ENCODE measurements around the gene MICAL3.
"Not testable (repeated sequence)": the region's sequence is repeated elsewhere in the genome, so short reads cannot be mapped to it uniquely, and the experiment has no call there.

MICAL3 gene

GRCh38 chr22:18050065-18050464, 25.7 kb upstream of the MICAL3 start:
- no peak for TF ChIP-seq ARNT (IDR thresholded peaks at IDR 0.05)
- TF ChIP-seq TARDBP (IDR thresholded peaks at IDR 0.05): no peak
- TF ChIP-seq BHLHE40 (IDR thresholded peaks at IDR 0.05; ENCODE audit: borderline replicate concordance): no peak
- no peak for TF ChIP-seq SUZ12 (IDR thresholded peaks at IDR 0.05)
- TF ChIP-seq L3MBTL2 (conservative IDR thresholded peaks at IDR 0.05): no peak
- no peak for TF ChIP-seq FOXM1 (IDR thresholded peaks at IDR 0.05; ENCODE audit: borderline replicate concordance)
- ChIA-PET CTCF (no interaction called here), POLR2A (no interaction called here)
- no peak for DNase-seq (ENCODE audit: extremely low spot score)

DNA sequence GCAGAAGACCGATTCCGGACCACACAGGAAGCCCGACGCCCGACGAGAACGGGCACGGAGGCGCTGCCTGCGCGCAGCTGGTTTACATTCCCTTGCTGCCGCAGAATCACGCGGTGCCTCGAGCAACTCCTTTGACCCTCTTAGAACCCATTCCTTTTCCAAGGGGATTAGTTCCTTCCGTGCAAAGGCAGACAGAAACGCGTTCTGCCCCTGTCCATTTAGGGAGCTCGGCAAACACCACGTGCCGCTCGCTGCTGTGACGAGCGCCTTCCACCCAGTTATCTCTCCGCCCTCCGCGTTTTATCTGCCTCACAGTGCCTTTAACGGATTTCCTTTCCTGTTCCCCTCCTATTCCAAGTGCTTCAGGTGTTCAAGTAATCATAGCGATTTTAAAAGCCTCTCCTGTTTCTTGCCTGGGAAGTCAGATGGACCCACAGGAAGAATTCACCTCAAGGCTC, 24.1 kb upstream of the MICAL3 start:
- ChIA-PET POLR2A (no interaction called here), CTCF (no interaction called here)

DNA sequence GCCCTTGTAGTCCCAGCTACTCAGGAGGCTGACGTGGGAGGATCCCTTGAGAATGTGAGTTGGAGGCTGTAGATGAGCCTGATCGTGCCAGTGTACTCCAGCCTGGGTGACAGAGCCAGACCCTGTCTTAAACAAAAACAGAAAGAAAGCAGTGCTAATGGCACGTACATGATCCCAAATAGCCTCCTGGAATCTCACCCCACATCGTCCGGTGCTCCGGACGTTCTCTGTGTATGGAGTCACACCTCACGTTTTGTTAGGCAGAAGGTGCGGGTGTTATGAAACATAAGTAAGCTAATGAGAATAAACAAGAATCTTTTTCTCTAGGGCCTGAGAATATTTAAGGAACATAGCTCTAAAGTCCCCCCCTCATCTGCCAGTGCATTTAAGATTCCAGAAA, 23.7 kb upstream of the MICAL3 start:
- CTCF ChIA-PET: no interaction called here
- POLR2A ChIA-PET: no interaction called here
- DNase-seq (ENCODE audit: extremely low spot score): no peak
- no peak for TF ChIP-seq ZNF384 (IDR thresholded peaks at IDR 0.05)
- no peak for TF ChIP-seq LEF1 (IDR thresholded peaks at IDR 0.05; ENCODE audit: borderline replicate concordance)
- no peak for TF ChIP-seq SUZ12 (IDR thresholded peaks at IDR 0.05)
- no peak for TF ChIP-seq ELF4 (IDR thresholded peaks at IDR 0.05)
- TF ChIP-seq NFRKB (IDR thresholded peaks at IDR 0.05): no peak
- TF ChIP-seq PKNOX1 (IDR thresholded peaks at IDR 0.05): no peak
- TF ChIP-seq L3MBTL2 (conservative IDR thresholded peaks at IDR 0.05): no peak
- TF ChIP-seq TARDBP (IDR thresholded peaks at IDR 0.05): no peak
- TF ChIP-seq FOXM1 (IDR thresholded peaks at IDR 0.05; ENCODE audit: borderline replicate concordance): no peak
- TF ChIP-seq FOXA1 (IDR thresholded peaks at IDR 0.05): no peak
- no peak for TF ChIP-seq BHLHE40 (IDR thresholded peaks at IDR 0.05; ENCODE audit: borderline replicate concordance)
- no peak for TF ChIP-seq HDGF (IDR thresholded peaks at IDR 0.05; ENCODE audit: borderline replicate concordance)
- TF ChIP-seq SP1 (IDR thresholded peaks at IDR 0.05): no peak
- TF ChIP-seq FOXK2 (IDR thresholded peaks at IDR 0.05): no peak
- TF ChIP-seq CTBP1 (IDR thresholded peaks at IDR 0.05; ENCODE audit: borderline replicate concordance): no peak
- TF ChIP-seq ARNT (IDR thresholded peaks at IDR 0.05): no peak

More for the DNA sequence above, 24.1 kb upstream of the MICAL3 start:
- DNase-seq (ENCODE audit: extremely low spot score): no peak
- TF ChIP-seq ZNF384 (IDR thresholded peaks at IDR 0.05) (no peak), HDGF (IDR thresholded peaks at IDR 0.05; ENCODE audit: borderline replicate concordance) (no peak), FOXA1 (IDR thresholded peaks at IDR 0.05) (no peak), SP1 (IDR thresholded peaks at IDR 0.05) (no peak), ELF4 (IDR thresholded peaks at IDR 0.05) (no peak), TARDBP (IDR thresholded peaks at IDR 0.05) (no peak), CTBP1 (IDR thresholded peaks at IDR 0.05; ENCODE audit: borderline replicate concordance) (no peak), PKNOX1 (IDR thresholded peaks at IDR 0.05) (no peak), FOXK2 (IDR thresholded peaks at IDR 0.05) (no peak), LEF1 (IDR thresholded peaks at IDR 0.05; ENCODE audit: borderline replicate concordance) (no peak), BHLHE40 (IDR thresholded peaks at IDR 0.05; ENCODE audit: borderline replicate concordance) (no peak), ARNT (IDR thresholded peaks at IDR 0.05) (no peak), NFRKB (IDR thresholded peaks at IDR 0.05) (no peak), FOXM1 (IDR thresholded peaks at IDR 0.05; ENCODE audit: borderline replicate concordance) (no peak)

- CTCF ChIA-PET: no interaction called here
- no peak for DNase-seq (ENCODE audit: extremely low spot score)
- POLR2A ChIA-PET: no interaction called here
- TF ChIP-seq NFRKB (IDR thresholded peaks at IDR 0.05) (no peak), CTBP1 (IDR thresholded peaks at IDR 0.05; ENCODE audit: borderline replicate concordance) (no peak), ZNF384 (IDR thresholded peaks at IDR 0.05) (no peak), ARNT (IDR thresholded peaks at IDR 0.05) (no peak), FOXM1 (IDR thresholded peaks at IDR 0.05; ENCODE audit: borderline replicate concordance) (no peak), LEF1 (IDR thresholded peaks at IDR 0.05; ENCODE audit: borderline replicate concordance) (no peak), L3MBTL2 (conservative IDR thresholded peaks at IDR 0.05) (no peak), HDGF (IDR thresholded peaks at IDR 0.05; ENCODE audit: borderline replicate concordance) (no peak), SP1 (IDR thresholded peaks at IDR 0.05) (no peak), TARDBP (IDR thresholded peaks at IDR 0.05) (no peak)
Observed at GRCh38 chr22:18045794-18046193, 21.4 kb upstream of the MICAL3 start.

DNA sequence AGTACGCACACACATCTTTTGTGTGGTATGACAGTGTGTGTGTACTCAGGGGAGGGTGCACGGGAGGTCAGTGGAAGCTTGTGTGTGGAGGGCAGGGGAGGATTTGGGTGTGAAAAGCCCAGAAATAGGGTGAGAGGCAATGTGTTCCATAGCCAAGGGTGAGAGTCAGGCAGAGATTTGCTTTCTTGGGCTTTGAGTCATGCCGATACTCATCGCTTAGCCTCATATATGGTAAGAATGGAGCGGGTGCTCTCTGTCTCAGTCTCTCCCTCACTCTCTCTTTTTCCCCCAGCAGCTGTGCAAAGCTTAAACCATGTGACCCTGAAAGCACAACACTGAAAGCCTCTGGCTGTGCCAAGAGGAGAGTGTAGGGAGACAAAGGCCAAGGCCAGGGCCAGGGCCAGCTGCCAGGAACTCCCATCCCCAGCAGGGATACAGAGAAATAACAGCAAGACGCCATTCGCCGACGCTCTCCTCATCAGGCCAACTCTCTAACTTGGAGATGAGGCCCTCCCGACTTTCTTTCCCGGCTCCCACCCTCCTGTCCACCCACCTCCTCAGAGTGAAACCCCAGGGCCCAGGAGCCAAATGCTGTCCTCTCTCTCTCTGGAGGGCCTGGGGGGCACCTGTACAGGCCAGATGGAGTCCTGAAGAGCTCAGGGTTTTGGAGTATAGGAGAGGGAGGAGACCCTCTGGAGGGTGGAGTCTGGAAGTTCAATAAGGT, 20.3 kb upstream of the MICAL3 start:
- TF ChIP-seq ELF4 (IDR thresholded peaks at IDR 0.05) (no peak), SP1 (IDR thresholded peaks at IDR 0.05) (no peak), L3MBTL2 (conservative IDR thresholded peaks at IDR 0.05) (no peak)
- ChIA-PET CTCF (interaction anchor here (1.5 kb wide), 1 partner anchor 13 kb away, joined by 3 read pairs; no protein-coding TSS in a partner anchor), POLR2A (interaction anchor here (1.0 kb wide), 1 partner anchor 33 kb away, joined by 3 read pairs; the partner anchor contains the start of gene PEX26)
- no peak for DNase-seq (ENCODE audit: extremely low spot score)

DNA sequence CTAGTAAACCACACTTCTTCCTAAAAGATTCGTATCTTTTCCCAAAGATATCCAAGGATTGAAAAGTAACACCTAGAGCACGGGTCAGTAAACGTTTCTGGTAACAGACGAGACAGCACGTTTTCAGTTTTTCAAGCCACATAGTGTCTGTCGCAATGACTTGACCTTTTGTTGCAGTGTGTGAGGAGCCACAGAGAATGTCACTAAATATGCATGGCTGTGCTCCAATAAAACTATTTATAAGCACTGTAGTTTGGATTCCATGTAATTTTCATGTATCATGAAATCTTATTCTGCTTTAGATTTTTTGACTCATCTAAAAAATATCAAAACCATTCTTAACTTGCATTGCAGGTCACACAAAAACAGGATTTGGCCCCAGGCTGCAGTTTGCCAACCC, 18.3 kb upstream of the MICAL3 start:
- CTCF ChIA-PET: no interaction called here
- POLR2A ChIA-PET: no interaction called here
- TF ChIP-seq BHLHE40 (IDR thresholded peaks at IDR 0.05; ENCODE audit: borderline replicate concordance) (no peak), SP1 (IDR thresholded peaks at IDR 0.05) (no peak), CTBP1 (IDR thresholded peaks at IDR 0.05; ENCODE audit: borderline replicate concordance) (no peak), NFRKB (IDR thresholded peaks at IDR 0.05) (no peak), ARNT (IDR thresholded peaks at IDR 0.05) (no peak), FOXK2 (IDR thresholded peaks at IDR 0.05) (no peak)
- DNase-seq (ENCODE audit: extremely low spot score): no peak

DNA sequence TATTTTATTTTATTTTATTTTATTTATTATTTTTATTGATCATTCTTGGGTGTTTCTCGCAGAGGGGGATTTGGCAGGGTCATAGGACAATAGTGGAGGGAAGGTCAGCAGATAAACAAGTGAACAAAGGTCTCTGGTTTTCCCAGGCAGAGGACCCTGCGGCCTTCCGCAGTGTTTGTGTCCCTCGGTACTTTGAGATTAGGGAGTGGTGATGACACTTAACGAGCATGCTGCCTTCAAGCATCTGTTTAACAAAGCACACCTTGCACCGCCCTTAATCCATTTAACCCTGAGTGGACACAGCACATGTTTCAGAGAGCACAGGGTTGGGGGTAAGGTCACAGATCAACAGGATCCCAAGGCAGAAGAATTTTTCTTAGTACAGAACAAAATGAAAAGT, 16.5 kb upstream of the MICAL3 start:
- POLR2A ChIA-PET, CTCF ChIA-PET: not testable (repeated sequence)

More for the DNA sequence above, 16.5 kb upstream of the MICAL3 start:
- DNase-seq (ENCODE audit: extremely low spot score): not testable (repeated sequence)
